Adrenal gland (tissue), 5 donors: ENCODE results near the gene DNAJC8.

Source experiments
- POLR2A ChIP-seq, 2 donors: fragments of 450-650 bp; IDR thresholded peaks; one replicate each; pipeline ENCODE4 v1.6.1; 2017; ENCODE audit warnings: antibody characterized with exemption in 2 of 2, mild to moderate bottlenecking in 2 of 2, moderate library complexity in 1 of 2
- TF ChIP-seq, protein P1 (sequence below), 6 experiments: fragments of 450-650 bp in 4 of 6; fragments of 200-600 bp in 2 of 6; sonication (generic) in 1 of 6; IDR thresholded peaks; 1 replicate in 5 of 6; 2 replicates in 1 of 6; pipeline versions ENCODE4 v1.5.1 to v1.8.0; 2016 to 2021; ENCODE audit warnings: antibody characterized with exemption in 6 of 6, mild to moderate bottlenecking in 2 of 6, moderate library complexity in 1 of 6
- donor health status: DM: no; HTN: no; CAD: no.

DNA sequence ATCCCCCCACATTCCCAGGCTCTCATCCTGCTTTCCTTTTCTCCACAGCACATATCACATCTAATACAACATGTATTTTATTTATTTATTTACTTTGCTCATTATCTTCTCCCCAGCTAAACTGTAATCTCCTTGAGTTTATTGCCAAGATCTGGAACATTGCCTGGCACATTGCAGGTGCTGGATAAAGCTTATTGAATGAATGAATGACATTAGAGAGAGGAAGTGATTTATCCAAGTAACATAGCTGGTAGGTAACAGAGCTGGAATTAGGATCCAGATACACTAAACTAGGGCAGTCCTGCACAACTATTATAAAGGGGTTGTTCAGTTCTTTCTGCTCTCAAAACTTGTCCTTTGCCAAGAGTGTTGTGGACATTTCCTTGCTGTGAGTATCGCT is 47.8 kb downstream of the DNAJC8 start:
- TF ChIP-seq, protein P1, sequence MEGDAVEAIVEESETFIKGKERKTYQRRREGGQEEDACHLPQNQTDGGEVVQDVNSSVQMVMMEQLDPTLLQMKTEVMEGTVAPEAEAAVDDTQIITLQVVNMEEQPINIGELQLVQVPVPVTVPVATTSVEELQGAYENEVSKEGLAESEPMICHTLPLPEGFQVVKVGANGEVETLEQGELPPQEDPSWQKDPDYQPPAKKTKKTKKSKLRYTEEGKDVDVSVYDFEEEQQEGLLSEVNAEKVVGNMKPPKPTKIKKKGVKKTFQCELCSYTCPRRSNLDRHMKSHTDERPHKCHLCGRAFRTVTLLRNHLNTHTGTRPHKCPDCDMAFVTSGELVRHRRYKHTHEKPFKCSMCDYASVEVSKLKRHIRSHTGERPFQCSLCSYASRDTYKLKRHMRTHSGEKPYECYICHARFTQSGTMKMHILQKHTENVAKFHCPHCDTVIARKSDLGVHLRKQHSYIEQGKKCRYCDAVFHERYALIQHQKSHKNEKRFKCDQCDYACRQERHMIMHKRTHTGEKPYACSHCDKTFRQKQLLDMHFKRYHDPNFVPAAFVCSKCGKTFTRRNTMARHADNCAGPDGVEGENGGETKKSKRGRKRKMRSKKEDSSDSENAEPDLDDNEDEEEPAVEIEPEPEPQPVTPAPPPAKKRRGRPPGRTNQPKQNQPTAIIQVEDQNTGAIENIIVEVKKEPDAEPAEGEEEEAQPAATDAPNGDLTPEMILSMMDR (IDR thresholded peaks at IDR 0.05) = no peak
- TF ChIP-seq POLR2A (IDR thresholded peaks at IDR 0.05) = no peak
